Activated CD4-positive, alpha-beta memory T cell treated with anti-CD3 and anti-CD28 coated beads, Interleukin-2, amount 10 ng/mL, durations not matched to agents 7 days and 5 days (primary cell): ENCODE results near the gene FCGBP. TPM values are rescaled to one million over a fixed set of nuclear protein-coding genes. Genes with fewer than 3 reads are reported as not detected.

Experiments used
- CTCF ChIA-PET: fragments of 350-600 bp; sonication (Branson Sonifier 250); formaldehyde crosslinking; loops from one replicate; lab custom pipeline; 2021; ENCODE audit warnings: antibody characterized with exemption, inconsistent platforms; lab: Charles Lee
- POLR2A ChIA-PET: fragments of 350-600 bp; sonication (Branson Sonifier 250); formaldehyde crosslinking; loops from one replicate; lab custom pipeline; 2021; ENCODE audit warnings: antibody characterized with exemption; lab: Charles Lee
- DNase-seq: peaks from one replicate; pipeline ENCODE4 v3.0.0-alpha.2; 2020
- H3K27ac Mint-ChIP-seq: one replicate; pipeline ENCODE4 v1.8.0; 2021; ENCODE audit warnings: mild to moderate bottlenecking, mixed read lengths
- H3K27me3 Mint-ChIP-seq: one replicate; pipeline ENCODE4 v1.8.0; 2021; ENCODE audit warnings: mixed read lengths
- H3K36me3 Mint-ChIP-seq: one replicate; pipeline ENCODE4 v1.8.0; 2021; ENCODE audit warnings: low read depth, mixed read lengths
- H3K4me1 Mint-ChIP-seq: one replicate; pipeline ENCODE4 v1.8.0; 2021; ENCODE audit warnings: mixed read lengths
- H3K4me3 Mint-ChIP-seq: one replicate; pipeline ENCODE4 v1.8.0; 2021; ENCODE audit warnings: mild to moderate bottlenecking, mixed read lengths
- H3K9me3 Mint-ChIP-seq: one replicate; pipeline ENCODE4 v1.8.0; 2021; ENCODE audit warnings: mixed read lengths
- total RNA-seq, 2 experiments: library from RNA; stranded (reverse); gene quantifications; one replicate each; pipeline ENCODE4 v1.2.3, GENCODE V29; 2021

Gene FCGBP
- total RNA-seq, 2 experiments from 2014 or later: 0.65 to 1.4 TPM

DNA sequence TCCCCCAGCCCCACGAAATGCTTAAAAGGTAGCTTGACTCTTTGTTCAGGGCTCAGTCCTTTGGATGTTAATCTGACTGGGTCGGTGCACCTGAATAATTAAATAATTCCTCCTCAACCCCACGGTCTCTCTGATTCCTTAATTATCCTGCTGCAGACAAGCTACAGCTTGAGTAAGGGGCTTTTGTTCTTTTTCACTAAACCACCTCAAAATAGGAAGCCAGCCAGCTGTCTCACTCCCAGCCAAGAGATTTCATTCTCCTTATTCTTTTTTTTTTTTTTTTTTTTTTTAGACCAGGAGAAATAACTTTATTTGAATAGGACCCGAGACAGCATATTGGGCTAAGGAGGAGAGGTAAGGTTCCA is 7.9 kb upstream of the FCGBP start:
- Mint-ChIP-seq H3K27ac (peak overlapping the region; percentile 80), H3K27me3 (no peaks in the 10 kb centered on the region), H3K4me3 (peak overlapping the region; percentile 51), H3K36me3 (peaks cover 23% of the 10 kb centered on the region), H3K4me1 (peaks cover 53% of the 10 kb centered on the region), H3K9me3 (peaks cover 14% of the 10 kb centered on the region)
- ChIA-PET CTCF (interaction anchor here (0.7 to 5.0 kb wide), 4 partner anchors 9 to 1844 kb away, joined by 3 to 59 read pairs (median 4); partner anchors contain the start of gene PSMC4), POLR2A (interaction anchor here (0.7 to 1.6 kb wide), 7 partner anchors 11 to 481 kb away, joined by 3 to 50 read pairs (median 5); partner anchors contain the start of genes FBL, PSMC4 and ZNF546)
- DNase-seq: no peak

DNA sequence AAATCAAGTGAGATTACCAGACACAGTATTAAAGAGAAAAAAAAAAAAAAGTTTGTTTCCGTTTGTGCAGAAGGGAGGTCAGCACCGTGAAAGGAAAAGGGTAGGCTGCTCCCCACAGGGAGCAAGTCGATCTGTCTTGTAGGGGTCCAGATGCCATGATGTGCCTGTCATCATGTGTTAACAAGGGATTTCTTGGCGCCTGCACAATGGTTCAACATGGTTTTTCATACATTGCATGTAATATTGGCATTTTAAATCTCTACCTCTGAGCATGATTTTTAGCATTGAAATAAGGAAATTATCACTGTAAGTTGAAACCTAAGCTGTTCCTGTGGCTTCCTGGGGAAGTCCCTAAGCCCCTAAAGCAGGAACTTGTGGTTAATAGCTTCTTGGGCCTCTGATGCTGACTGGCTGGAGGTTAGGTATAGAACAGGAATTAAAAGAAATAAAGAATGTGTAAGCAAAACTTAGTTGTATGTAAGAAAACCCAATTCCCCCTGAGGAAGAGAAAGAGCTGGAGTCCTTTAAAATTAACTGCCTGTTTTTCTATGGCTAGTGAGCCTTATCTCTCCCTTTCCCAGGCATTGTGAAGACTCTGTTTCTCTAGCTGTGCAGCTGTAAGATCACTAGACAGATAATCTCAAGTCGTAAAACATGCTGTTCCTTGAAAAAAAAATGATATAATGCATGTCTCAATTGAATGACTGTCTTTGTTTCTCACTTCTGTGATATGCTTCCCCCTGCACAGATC is 7.4 kb upstream of the FCGBP start:
- peaks cover 14% of the 10 kb centered on the region for H3K9me3 Mint-ChIP-seq
- H3K27ac Mint-ChIP-seq: peak overlapping the region; percentile 80
- H3K4me3 Mint-ChIP-seq: peak overlapping the region; percentile 51
- peak; percentile 60 for DNase-seq
- peaks cover 23% of the 10 kb centered on the region for H3K36me3 Mint-ChIP-seq
- ChIA-PET CTCF (interaction anchor here (0.7 to 5.0 kb wide), 4 partner anchors 10 to 1844 kb away, joined by 3 to 59 read pairs (median 4); partner anchors contain the start of gene PSMC4), POLR2A (interaction anchor here (0.6 to 1.6 kb wide), 9 partner anchors 11 to 481 kb away, joined by 3 to 50 read pairs (median 4); partner anchors contain the start of genes FBL, PSMC4 and ZNF546)
- H3K27me3 Mint-ChIP-seq: no peaks in the 10 kb centered on the region
- peaks cover 59% of the 10 kb centered on the region for H3K4me1 Mint-ChIP-seq

DNA sequence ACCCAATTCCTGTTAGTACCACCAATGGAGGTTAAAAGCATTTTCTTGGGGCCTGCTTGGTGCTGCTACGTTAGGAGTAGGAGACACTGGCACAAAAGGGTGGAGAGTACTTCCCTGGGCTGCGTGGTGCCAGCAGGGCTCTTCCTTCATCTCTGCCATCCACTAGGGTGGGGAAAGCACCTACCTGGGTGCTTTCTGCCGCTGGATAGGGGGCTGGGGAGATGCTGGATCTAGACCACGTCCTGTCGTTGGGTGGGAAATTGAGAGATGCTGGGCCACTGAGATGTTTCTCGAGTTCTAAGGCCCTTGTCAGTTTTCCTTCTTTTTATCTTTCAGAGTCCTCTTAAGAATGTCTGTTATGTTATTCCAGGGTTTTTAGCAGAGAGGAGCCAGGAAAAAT is 6.7 kb upstream of the FCGBP start:
- H3K27me3 Mint-ChIP-seq: no peaks in the 10 kb centered on the region
- CTCF ChIA-PET: interaction anchor here (1.1 to 5.0 kb wide), 3 partner anchors 10 to 29 kb away, joined by 3 to 59 read pairs (median 4); partner anchors contain the start of gene PSMC4
- POLR2A ChIA-PET: interaction anchor here (0.6 to 1.8 kb wide), 6 partner anchors 12 to 147 kb away, joined by 3 to 50 read pairs (median 6); partner anchors contain the start of genes FBL and PSMC4
- no peak for DNase-seq
- peak overlapping the region; percentile 80 for H3K27ac Mint-ChIP-seq
- peak overlapping the region; percentile 51 for H3K4me3 Mint-ChIP-seq
- peaks cover 14% of the 10 kb centered on the region for H3K9me3 Mint-ChIP-seq
- peaks cover 65% of the 10 kb centered on the region for H3K4me1 Mint-ChIP-seq
- H3K36me3 Mint-ChIP-seq: peaks cover 23% of the 10 kb centered on the region

DNA sequence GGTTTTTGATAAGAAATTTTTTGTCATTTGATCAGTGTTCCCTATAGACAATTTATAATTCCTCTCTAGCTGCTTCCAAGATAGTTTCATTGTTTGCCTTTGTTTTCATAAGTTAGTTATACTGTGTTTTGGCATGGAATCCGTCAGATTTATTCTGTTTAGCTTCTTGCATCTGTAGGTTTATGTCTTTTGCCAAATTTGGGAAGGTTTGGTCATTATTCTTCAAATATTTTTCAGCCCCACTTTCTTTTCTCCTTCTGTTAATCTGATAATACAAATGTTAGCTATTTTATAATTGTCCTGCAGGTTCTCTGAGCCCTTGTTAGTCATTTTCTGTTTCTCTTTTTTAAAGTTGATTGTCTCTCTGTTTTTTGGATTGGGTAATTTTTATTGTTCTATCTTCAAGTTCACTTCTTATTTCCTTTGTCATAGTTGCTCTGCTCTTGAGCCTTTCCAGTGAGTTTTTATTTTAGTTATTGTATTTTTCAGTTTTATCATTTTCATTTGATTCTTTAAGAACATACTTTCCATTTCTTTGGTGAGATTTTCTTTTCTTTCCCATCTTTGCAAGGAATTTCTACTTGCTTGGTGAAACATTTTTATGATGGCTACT is 5.9 kb upstream of the FCGBP start:
- no peak overlapping the region for H3K4me3 Mint-ChIP-seq
- peak overlapping the region; percentile 80 for H3K27ac Mint-ChIP-seq
- POLR2A ChIA-PET: interaction anchor here (1.8 kb wide), 1 partner anchor 30 kb away, joined by 11 read pairs; the partner anchor contains the start of gene PSMC4

DNA sequence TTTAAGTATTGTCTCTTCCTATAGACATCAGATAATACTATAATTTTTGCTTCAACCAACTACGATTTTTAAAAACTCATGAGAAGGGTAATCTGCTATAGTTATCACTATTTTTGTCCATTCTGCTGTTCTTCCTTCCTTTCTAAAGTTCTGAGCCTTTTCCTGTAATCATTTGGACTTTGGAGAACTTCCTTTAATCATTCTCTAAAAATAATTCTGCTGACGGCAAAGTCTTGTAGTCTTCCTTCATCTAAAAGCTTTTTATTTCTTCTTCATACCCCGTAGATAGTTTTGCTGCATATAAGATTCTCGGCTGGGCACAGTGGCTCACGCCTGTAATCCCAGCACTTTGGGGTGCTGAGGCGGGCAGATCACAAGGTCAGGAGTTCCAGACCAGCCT is 5.1 kb upstream of the FCGBP start:
- no peak for DNase-seq
- H3K4me1 Mint-ChIP-seq: peaks cover 77% of the 10 kb centered on the region
- ChIA-PET POLR2A (interaction anchor here (1.8 kb wide), 1 partner anchor 31 kb away, joined by 11 read pairs; the partner anchor contains the start of gene PSMC4), CTCF (interaction anchor here (1.3 kb wide), 1 partner anchor 31 kb away, joined by 4 read pairs; the partner anchor contains the start of gene PSMC4)
- H3K4me3 Mint-ChIP-seq: no peak overlapping the region
- H3K9me3 Mint-ChIP-seq: peaks cover 14% of the 10 kb centered on the region
- H3K27me3 Mint-ChIP-seq: no peaks in the 10 kb centered on the region
- no peak overlapping the region for H3K27ac Mint-ChIP-seq
- peaks cover 23% of the 10 kb centered on the region for H3K36me3 Mint-ChIP-seq

More for the DNA sequence above, 5.9 kb upstream of the FCGBP start:
- no peak for DNase-seq
- Mint-ChIP-seq H3K4me1 (peaks cover 73% of the 10 kb centered on the region), H3K27me3 (no peaks in the 10 kb centered on the region), H3K9me3 (peaks cover 14% of the 10 kb centered on the region), H3K36me3 (peaks cover 23% of the 10 kb centered on the region)
- CTCF ChIA-PET: interaction anchor here (1.3 kb wide), 1 partner anchor 30 kb away, joined by 4 read pairs; the partner anchor contains the start of gene PSMC4

DNA sequence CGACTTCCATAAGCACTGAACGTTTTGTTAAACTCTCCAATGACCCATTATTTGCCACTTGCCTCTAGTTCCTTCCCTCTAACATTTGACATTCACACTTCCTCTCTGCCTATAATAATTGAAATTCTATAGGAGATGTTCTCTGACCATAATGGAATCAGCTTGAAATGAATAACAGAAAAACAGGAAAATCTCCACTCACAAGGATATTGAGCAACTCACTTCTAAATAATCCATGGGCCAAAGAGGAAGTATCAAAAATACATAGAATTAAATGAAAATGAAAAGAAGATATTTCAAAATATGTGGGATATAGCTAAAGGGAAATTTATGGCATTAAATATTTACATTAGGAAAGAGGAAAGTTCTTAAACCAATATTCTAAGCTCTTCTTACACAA is 3.4 kb upstream of the FCGBP start:
- Mint-ChIP-seq H3K27ac (no peak overlapping the region), H3K4me3 (no peak overlapping the region), H3K9me3 (peaks cover 11% of the 10 kb centered on the region), H3K4me1 (peaks cover 68% of the 10 kb centered on the region), H3K36me3 (peaks cover 17% of the 10 kb centered on the region), H3K27me3 (no peaks in the 10 kb centered on the region)
- ChIA-PET CTCF (interaction anchor here (2.9 kb wide), 1 partner anchor 32 kb away, joined by 17 read pairs; the partner anchor contains the start of gene PSMC4), POLR2A (interaction anchor here (1.7 to 2.8 kb wide), 2 partner anchors 16 to 32 kb away, joined by 5 to 33 read pairs; partner anchors contain the start of gene PSMC4)
- no peak for DNase-seq

DNA sequence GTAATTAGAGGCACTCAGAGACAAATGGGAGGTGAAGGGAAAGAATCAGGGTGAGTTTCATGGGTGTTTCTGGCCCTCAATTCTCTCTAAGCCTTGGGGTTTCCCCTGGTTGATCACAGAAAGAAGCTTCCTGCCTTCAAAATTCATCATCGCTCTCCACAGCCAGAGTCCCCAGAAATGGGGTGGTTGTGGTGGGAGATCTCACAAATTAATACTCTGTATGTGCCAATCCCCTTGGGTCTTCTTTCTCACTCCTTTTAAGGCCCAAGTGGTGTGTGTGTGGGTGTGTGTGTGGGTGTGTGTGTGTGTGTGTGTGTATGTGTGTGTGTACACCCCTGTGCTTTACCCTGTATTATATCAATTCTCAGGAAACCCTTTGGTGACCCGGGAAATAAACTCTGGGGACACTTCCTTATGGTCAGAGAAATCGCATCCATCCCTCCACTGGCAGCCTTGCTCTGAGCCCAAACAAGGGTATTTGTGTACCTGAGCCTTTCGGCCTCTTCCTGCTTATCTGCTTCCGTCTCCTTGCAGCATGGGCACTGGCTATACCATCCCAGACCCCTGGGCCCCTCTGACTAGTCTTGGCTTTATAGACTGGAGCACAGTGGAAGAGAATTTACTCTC is 2.8 kb upstream of the FCGBP start:
- ChIA-PET POLR2A (interaction anchor here (1.7 to 2.8 kb wide), 2 partner anchors 16 to 33 kb away, joined by 5 to 33 read pairs; partner anchors contain the start of gene PSMC4), CTCF (interaction anchor here (2.9 kb wide), 1 partner anchor 33 kb away, joined by 17 read pairs; the partner anchor contains the start of gene PSMC4)
- peak; percentile 38 for DNase-seq
- Mint-ChIP-seq H3K9me3 (peaks cover 11% of the 10 kb centered on the region), H3K4me1 (peaks cover 62% of the 10 kb centered on the region), H3K27ac (peak overlapping the region; percentile 11), H3K36me3 (peaks cover 16% of the 10 kb centered on the region), H3K4me3 (no peak overlapping the region), H3K27me3 (no peaks in the 10 kb centered on the region)

DNA sequence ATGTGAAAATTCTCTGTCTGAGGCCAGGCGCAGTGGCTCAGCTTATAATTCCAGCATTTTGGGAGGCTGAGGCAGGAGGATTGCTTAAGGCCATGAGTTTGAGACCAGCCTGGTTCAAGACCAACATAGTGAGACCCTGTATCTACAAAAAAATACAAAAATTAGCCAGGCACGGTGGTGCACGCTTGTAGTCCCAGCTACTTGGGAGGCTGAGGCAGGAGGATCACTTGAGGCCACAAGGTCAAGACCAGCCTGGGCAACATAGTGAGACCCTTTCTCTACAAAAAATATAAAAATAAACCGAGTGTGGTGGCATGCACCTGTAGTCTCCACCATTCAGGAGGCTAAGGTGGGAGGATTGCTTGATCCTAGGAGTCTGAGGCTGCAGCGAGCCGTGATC is 2.2 kb upstream of the FCGBP start:
- no peak overlapping the region for H3K4me3 Mint-ChIP-seq
- no peaks in the 10 kb centered on the region for H3K27me3 Mint-ChIP-seq
- CTCF ChIA-PET: interaction anchor here (2.9 kb wide), 1 partner anchor 34 kb away, joined by 17 read pairs; the partner anchor contains the start of gene PSMC4
- POLR2A ChIA-PET: interaction anchor here (0.8 to 2.8 kb wide), 4 partner anchors 15 to 33 kb away, joined by 3 to 33 read pairs (median 4); partner anchors contain the start of gene PSMC4
- peaks cover 11% of the 10 kb centered on the region for H3K9me3 Mint-ChIP-seq
- no peak for DNase-seq
- peaks cover 56% of the 10 kb centered on the region for H3K4me1 Mint-ChIP-seq
- H3K36me3 Mint-ChIP-seq: peaks cover 16% of the 10 kb centered on the region
- no peak overlapping the region for H3K27ac Mint-ChIP-seq

DNA sequence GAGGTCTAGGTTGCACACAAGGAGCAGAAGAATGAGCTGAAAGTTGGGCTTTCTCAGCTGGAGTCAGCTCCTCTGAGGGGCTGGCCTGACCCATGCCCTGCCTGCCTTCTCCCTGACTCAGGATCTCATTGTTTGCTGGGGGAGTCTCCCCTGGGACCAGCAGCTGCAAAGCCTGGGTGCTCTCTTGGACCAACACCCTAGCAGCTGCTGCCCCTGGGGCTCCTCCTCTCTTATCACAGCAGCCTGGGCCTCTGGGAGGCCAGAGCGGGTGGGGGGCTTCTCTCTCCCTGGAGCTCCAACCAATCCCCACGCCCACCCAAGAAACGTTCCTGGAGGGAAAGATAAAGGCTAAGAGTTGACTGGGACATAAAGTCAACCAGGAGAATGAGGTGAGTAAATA is 1.6 kb upstream of the FCGBP start:
- Mint-ChIP-seq H3K4me1 (peaks cover 50% of the 10 kb centered on the region), H3K27me3 (no peaks in the 10 kb centered on the region), H3K9me3 (peaks cover 11% of the 10 kb centered on the region), H3K4me3 (no peak overlapping the region), H3K36me3 (peaks cover 13% of the 10 kb centered on the region), H3K27ac (no peak overlapping the region)
- DNase-seq: no peak
- ChIA-PET POLR2A (interaction anchor here (0.8 to 2.8 kb wide), 3 partner anchors 15 to 34 kb away, joined by 3 to 33 read pairs (median 4); partner anchors contain the start of gene PSMC4), CTCF (interaction anchor here (2.9 kb wide), 1 partner anchor 34 kb away, joined by 17 read pairs; the partner anchor contains the start of gene PSMC4)

DNA sequence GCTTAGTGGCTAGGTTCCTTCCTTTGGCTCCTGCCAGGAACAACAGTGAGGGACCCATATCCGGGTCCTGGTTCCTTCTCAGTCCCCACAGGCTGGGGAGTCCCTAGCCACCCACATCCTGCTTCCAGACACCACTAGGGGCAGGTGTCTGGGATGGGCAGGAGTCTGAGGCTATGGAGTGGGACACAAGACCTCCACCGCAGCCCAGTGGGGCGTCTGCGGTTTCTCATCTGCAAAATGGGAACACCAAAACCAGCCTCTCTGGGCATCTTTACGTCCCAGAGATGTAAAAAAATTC is 879 bp upstream of the FCGBP start:
- peaks cover 6% of the 10 kb centered on the region for H3K9me3 Mint-ChIP-seq
- DNase-seq: no peak
- CTCF ChIA-PET: no interaction called here
- no peak overlapping the region for H3K27ac Mint-ChIP-seq
- peaks cover 7% of the 10 kb centered on the region for H3K36me3 Mint-ChIP-seq
- POLR2A ChIA-PET: interaction anchor here (1.4 to 2.8 kb wide), 2 partner anchors 18 to 35 kb away, joined by 4 to 33 read pairs; partner anchors contain the start of gene PSMC4
- no peak overlapping the region for H3K4me3 Mint-ChIP-seq
- H3K4me1 Mint-ChIP-seq: peaks cover 43% of the 10 kb centered on the region
- H3K27me3 Mint-ChIP-seq: no peaks in the 10 kb centered on the region

DNA sequence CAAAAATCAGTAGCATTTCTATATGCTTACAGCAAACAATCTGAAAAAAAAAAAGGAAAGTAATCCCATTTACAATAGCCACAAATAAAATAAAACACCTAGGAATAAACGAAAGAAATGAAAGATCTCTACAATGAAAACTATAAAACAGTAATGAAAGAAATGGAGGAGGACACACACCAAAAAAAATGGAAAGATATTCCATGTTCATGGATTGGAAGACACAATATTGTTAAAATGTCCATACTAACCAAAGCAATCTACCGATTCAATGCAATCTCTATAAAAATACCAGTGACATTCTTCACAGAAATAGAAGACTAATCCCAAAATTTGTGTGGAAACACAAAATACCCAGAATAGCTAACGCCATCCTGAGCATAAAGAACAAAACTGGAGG is 4.7 kb downstream of the FCGBP start:
- ChIA-PET CTCF (interaction anchor here (0.7 to 1.8 kb wide), 2 partner anchors 41 to 341 kb away, joined by 3 to 8 read pairs; partner anchors contain the start of gene PSMC4), POLR2A (no interaction called here)
- H3K27ac Mint-ChIP-seq: no peak overlapping the region
- no peak for DNase-seq
- H3K9me3 Mint-ChIP-seq: no peaks in the 10 kb centered on the region
- H3K4me1 Mint-ChIP-seq: peaks cover 8% of the 10 kb centered on the region
- H3K27me3 Mint-ChIP-seq: no peaks in the 10 kb centered on the region
- no peak overlapping the region for H3K4me3 Mint-ChIP-seq
- no peaks in the 10 kb centered on the region for H3K36me3 Mint-ChIP-seq

DNA sequence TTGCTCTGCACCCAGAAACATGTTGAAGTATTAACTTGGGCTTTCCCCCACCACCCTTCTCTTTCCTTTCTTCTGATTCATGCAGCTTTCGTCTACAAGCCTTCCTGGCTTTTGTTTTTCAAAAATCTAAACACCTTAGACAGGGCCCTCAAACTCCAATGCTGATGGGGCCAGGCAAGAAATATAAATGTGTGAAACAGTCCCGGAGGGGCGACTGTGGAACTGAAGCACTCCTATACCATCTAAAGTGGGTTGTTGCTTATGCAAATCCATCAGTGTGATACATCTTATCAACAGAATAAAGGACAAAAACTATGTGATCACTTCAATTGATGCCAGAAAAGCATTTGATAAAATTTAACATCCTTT is 6.1 kb downstream of the FCGBP start:
- H3K4me3 Mint-ChIP-seq: no peak overlapping the region
- no peak overlapping the region for H3K27ac Mint-ChIP-seq
- ChIA-PET POLR2A (no interaction called here), CTCF (interaction anchor here (1.8 kb wide), 1 partner anchor 42 kb away, joined by 8 read pairs; the partner anchor contains the start of gene PSMC4)
- no peaks in the 10 kb centered on the region for H3K9me3 Mint-ChIP-seq
- no peaks in the 10 kb centered on the region for H3K27me3 Mint-ChIP-seq
- no peak for DNase-seq
- H3K4me1 Mint-ChIP-seq: no peaks in the 10 kb centered on the region
- no peaks in the 10 kb centered on the region for H3K36me3 Mint-ChIP-seq
